K562 (cell line): ENCODE data around the gene GARIN5B. TPM values are rescaled to one million over a fixed set of nuclear protein-coding genes. Genes with fewer than 3 reads are reported as not detected.
A peak's percentile ranks its signal among the peaks of the same experiment; 100 is the strongest.

Source experiments
- ATF6 ChIP-seq: sonication (generic); formaldehyde crosslinking; IDR thresholded peaks from 2 replicates; pipeline ENCODE4 v1.4.0; 2020; ENCODE audit warnings: mild to moderate bottlenecking, missing genetic modification reagents
- CBFA2T2 ChIP-seq: fragments of 450-650 bp; conservative IDR thresholded peaks from 2 replicates; pipeline ENCODE4 v1.6.1; 2017; ENCODE audit warnings: mild to moderate bottlenecking
- CTBP1 ChIP-seq: fragments of 450-650 bp; IDR thresholded peaks from 2 replicates; pipeline ENCODE4 v1.6.1; 2016; ENCODE audit warnings: borderline replicate concordance
- DNMT1 ChIP-seq: fragments of 450-650 bp; IDR thresholded peaks from 2 replicates; pipeline ENCODE4 v1.6.1; 2016; ENCODE audit warnings: antibody characterized with exemption, mild to moderate bottlenecking
- ETV5 ChIP-seq: sonication (generic); formaldehyde crosslinking; IDR thresholded peaks from 2 replicates; pipeline ENCODE4 v1.4.0; 2020; ENCODE audit warnings: low read depth, mild to moderate bottlenecking, missing genetic modification reagents
- EZH2 ChIP-seq: IDR thresholded peaks from 2 replicates; pipeline ENCODE4 v1.6.1; 2012; ENCODE audit warnings: low read depth, mild to moderate bottlenecking, inconsistent platforms, low read length, borderline replicate concordance
- FOXA3 ChIP-seq, 2 experiments: fragments of 450-650 bp in 1 of 2; sonication (generic) in 1 of 2; formaldehyde crosslinking; IDR thresholded peaks in 1 of 2; conservative IDR thresholded peaks in 1 of 2; 2 replicates each; pipeline versions ENCODE4 v1.4.0 to v1.8.0; 2020 to 2022; ENCODE audit warnings: mild to moderate bottlenecking in 2 of 2, missing genetic modification reagents in 1 of 2
- FOXJ2 ChIP-seq: fragments of 200-800 bp; sonication (Bioruptor generic); IDR thresholded peaks from 2 replicates; pipeline ENCODE4 v1.6.1; 2016; ENCODE audit warnings: missing genetic modification characterization, missing compliant biosample characterization
- ID3 ChIP-seq, 2 experiments: fragments of 250-450 bp in 1 of 2; fragments of 450-650 bp in 1 of 2; sonication (Bioruptor Pico) in 1 of 2; IDR thresholded peaks; 2 replicates each; pipeline versions ENCODE4 v1.6.1 to v1.8.0; 2016 to 2021; ENCODE audit warnings: mild to moderate bottlenecking in 2 of 2, moderate library complexity in 2 of 2, missing compliant biosample characterization in 1 of 2, missing genetic modification characterization in 1 of 2
- JUN ChIP-seq, 2 experiments: sonication (generic) in 1 of 2; formaldehyde crosslinking in 1 of 2; IDR thresholded peaks; 2 replicates each; pipeline versions ENCODE4 v1.6.1 to v1.8.0; 2012 to 2022; ENCODE audit warnings: borderline replicate concordance in 2 of 2, mild to moderate bottlenecking in 2 of 2, improper control_type of control experiment in 1 of 2, low read depth in 1 of 2, low read length in 1 of 2, missing genetic modification reagents in 1 of 2
- NFATC3 ChIP-seq: fragments of 450-650 bp; IDR thresholded peaks from 2 replicates; pipeline ENCODE4 v1.6.1; 2017; ENCODE audit warnings: mild to moderate bottlenecking
- NR2C2 ChIP-seq, 2 experiments: fragments of 200-800 bp in 1 of 2; sonication (Bioruptor generic) in 1 of 2; sonication (generic) in 1 of 2; formaldehyde crosslinking in 1 of 2; IDR thresholded peaks; 2 replicates each; pipeline versions ENCODE4 v1.6.1 to v1.8.0; 2016 to 2022; ENCODE audit warnings: mild to moderate bottlenecking in 1 of 2, missing compliant biosample characterization in 1 of 2, missing genetic modification characterization in 1 of 2, missing genetic modification reagents in 1 of 2
- PHF8 ChIP-seq: fragments of 200-600 bp; sonication (generic); IDR thresholded peaks from 2 replicates; pipeline ENCODE4 v1.6.1; 2012; ENCODE audit warnings: mixed run types, mild to moderate bottlenecking, inconsistent platforms, low read length, moderate library complexity, borderline replicate concordance
- SRF ChIP-seq, 2 experiments: fragments of 250-450, 450-650 bp in 1 of 2; sonication (Bioruptor Pico) in 1 of 2; sonication (generic) in 1 of 2; formaldehyde crosslinking; IDR thresholded peaks; 2 replicates each; pipeline versions ENCODE4 v1.5.0 to v1.5.1; 2020 to 2022; ENCODE audit warnings: mild to moderate bottlenecking in 1 of 2, missing genetic modification reagents in 1 of 2
- SRSF7 ChIP-seq: fragments of 200-400 bp; formaldehyde crosslinking; optimal IDR thresholded peaks from 2 replicates; pipeline ENCODE3; 2017; ENCODE audit warnings: mild to moderate bottlenecking, low read depth, low read length
- STAG1 ChIP-seq: sonication (generic); formaldehyde crosslinking; IDR thresholded peaks from 2 replicates; pipeline ENCODE4 v1.5.0; 2020; ENCODE audit warnings: missing genetic modification reagents, borderline replicate concordance
- TAF9B ChIP-seq: fragments of 450-650 bp; IDR thresholded peaks from 2 replicates; pipeline ENCODE4 v1.6.1; 2018; ENCODE audit warnings: mild to moderate bottlenecking; ENCODE audit not compliant: partially characterized antibody
- TRIM25 ChIP-seq: fragments of 450-650 bp; IDR thresholded peaks from 2 replicates; pipeline ENCODE4 v1.7.0; 2016; ENCODE audit warnings: borderline replicate concordance
- ZNF253 ChIP-seq: fragments of 250-450 bp; sonication (Bioruptor Pico); conservative IDR thresholded peaks from 2 replicates; pipeline ENCODE4 v1.6.1; 2021; ENCODE audit warnings: mild to moderate bottlenecking
- ZNF280A ChIP-seq: fragments of 450-650 bp; IDR thresholded peaks from 2 replicates; pipeline ENCODE4 v1.6.1; 2018; ENCODE audit warnings: mild to moderate bottlenecking, low read depth; ENCODE audit not compliant: partially characterized antibody
- polyA plus RNA-seq, 8 experiments: library from polyadenylated mRNA; depleted of rRNA in 4 of 8; stranded (reverse) in 5 of 8; unstranded in 3 of 8; fragments of >200 nt; fragmentation: Nextera tagmentation in 2 of 8; fragmentation: Illumina TruSeq in 1 of 8; extraction: Ambion mirVana in 2 of 8; extraction: Trizol in 1 of 8; gene quantifications; 2 replicates each; pipeline versions ENCODE4 v1.2.1 to v1.2.3, GENCODE V29; 2011 to 2014; ENCODE audit warnings: inconsistent platforms in 1 of 8, missing spikeins in 1 of 8
- total RNA-seq, 7 experiments: library from RNA; depleted of rRNA in 6 of 7; stranded (reverse); fragments of >200 nt in 6 of 7; fragmentation: Illumina TruSeq in 2 of 7; extraction: Trizol in 2 of 7; gene quantifications; 2 replicates each; pipeline versions ENCODE4 v1.2.1 to v1.2.3, GENCODE V29; 2011 to 2021; ENCODE audit warnings: low replicate concordance in 1 of 7

GARIN5B gene
- total and polyA plus RNA-seq, 9 of the 15 experiments (the other 6 are each of a cell fraction or from before 2014, with no cell fraction given) = not detected

GRCh38 chr19:55407800-55408532 is 44.9 kb upstream of the GARIN5B start (continued):
- no peak for TF ChIP-seq ZNF280A
- TF ChIP-seq TRIM25 = no peak
- TF ChIP-seq CBFA2T2 = peak; percentile 48
- TF ChIP-seq FOXA3 (CRISPR knock-in tag; conservative IDR thresholded peaks at IDR 0.05 in 1 of 2, IDR thresholded peaks at IDR 0.05 in 1 of 2) = no peak; a peak in 1 of 4 replicates
- TF ChIP-seq NR2C2 (CRISPR knock-in tag; IDR thresholded peaks at IDR 0.05) = no peak
- TF ChIP-seq NR2C2 (tag; IDR thresholded peaks at IDR 0.05) = peak; percentile 84
- TF ChIP-seq SRF (CRISPR knock-in tag; IDR thresholded peaks at IDR 0.05) = peak in 1 of 2 experiments; percentile 45; a peak in 1 of 4 replicates
- no peak for TF ChIP-seq ZNF253 (CRISPR knock-in tag)
- TF ChIP-seq JUN (IDR thresholded peaks at IDR 0.05; ENCODE audit: borderline replicate concordance, low read depth, low read length) = peak; percentile 36; the same call in 1 of the 2 replicates
- peak; percentile 71; the same call in 1 of the 2 replicates for TF ChIP-seq JUN (CRISPR knock-in tag; IDR thresholded peaks at IDR 0.05; ENCODE audit: borderline replicate concordance)
- TF ChIP-seq SRSF7 = no peak
- no peak for TF ChIP-seq NFATC3
- peak; percentile 84; the same call in 1 of the 2 replicates for TF ChIP-seq ETV5 (CRISPR knock-in tag)
- TF ChIP-seq ID3 (CRISPR knock-in tag; IDR thresholded peaks at IDR 0.05) = no peak
- TF ChIP-seq ID3 (tag; IDR thresholded peaks at IDR 0.05) = no peak
- TF ChIP-seq DNMT1 = no peak
- TF ChIP-seq FOXJ2 (tag) = no peak
- peak; percentile 44; the same call in 1 of the 2 replicates for TF ChIP-seq PHF8
- peak; percentile 69; the same call in 1 of the 2 replicates for TF ChIP-seq CTBP1
- TF ChIP-seq ATF6 (CRISPR knock-in tag) = peak; percentile 81; the same call in 1 of the 2 replicates
- no peak for TF ChIP-seq EZH2
- peak; percentile 69 for TF ChIP-seq TAF9B
- TF ChIP-seq STAG1 (CRISPR knock-in tag) = no peak
